T-cell (primary cell): ENCODE data around the gene SLFN5. TPM values are rescaled to one million over a fixed set of nuclear protein-coding genes. Genes with fewer than 3 reads are reported as not detected.

Experiments used
- ATAC-seq, 4 experiments: fragments of 200-7000 bp in 3 of 4; fragments of 150-1000 bp in 1 of 4; cut with Tn5 transposase; replicated peaks in 1 of 4; 1 replicate in 3 of 4; 2 replicates in 1 of 4; pipeline ENCODE4 v1.10.0; 2021; ENCODE audit warnings: moderate library complexity in 3 of 4, mild to moderate bottlenecking in 2 of 4, moderate number of reproducible peaks in 1 of 4
- CTCF ChIA-PET, 2 donors: fragments of 300-600 bp; sonication (Branson Sonifier 250); formaldehyde crosslinking; loops; one replicate each; lab custom pipeline; 2022; ENCODE audit warnings: antibody characterized with exemption in 2 of 2; lab: Charles Lee
- POLR2A ChIA-PET, 2 donors: fragments of 300-600 bp; sonication (Branson Sonifier 250); formaldehyde crosslinking; loops; one replicate each; lab custom pipeline; 2022; ENCODE audit warnings: antibody characterized with exemption in 2 of 2; lab: Charles Lee
- DNase-seq, 35 experiments: peaks; one replicate each; pipeline versions ENCODE4 v3.0.0 to v3.0.0-alpha.2; 2013 to 2023
- H3K27ac ChIP-seq: one replicate; pipeline ENCODE4 v1.5.1; 2013; ENCODE audit warnings: low read length
- H3K27me3 ChIP-seq, 2 experiments: replicated peaks in 1 of 2; 1 replicate in 1 of 2; 2 replicates in 1 of 2; pipeline versions ENCODE4 v1.6.1 to v1.7.0; 2013; ENCODE audit warnings: low read length in 1 of 2, mixed read lengths in 1 of 2; ENCODE audit not compliant: control insufficient read depth in 2 of 2, insufficient read depth in 2 of 2; ENCODE audit errors: extremely low read depth in 1 of 2
- H3K36me3 ChIP-seq, 2 donors: 1 replicate in 1 of 2; 2 replicates in 1 of 2; pipeline versions ENCODE4 v1.6.1 to v1.7.0; 2013; ENCODE audit warnings: low read length in 1 of 2; ENCODE audit not compliant: control insufficient read depth in 2 of 2, insufficient read depth in 1 of 2; ENCODE audit errors: extremely low read depth in 1 of 2
- H3K4me1 ChIP-seq, 2 experiments: 1 replicate in 1 of 2; 2 replicates in 1 of 2; pipeline versions ENCODE4 v1.6.1 to v1.7.0; 2013; ENCODE audit warnings: low read length in 2 of 2, mixed read lengths in 1 of 2; ENCODE audit not compliant: insufficient read depth in 2 of 2, control insufficient read depth in 1 of 2; ENCODE audit errors: extremely low read depth in 1 of 2
- H3K4me3 ChIP-seq, 2 donors: 1 replicate in 1 of 2; 2 replicates in 1 of 2; pipeline versions ENCODE4 v1.5.1 to v1.7.0; 2013; ENCODE audit warnings: mild to moderate bottlenecking in 2 of 2, low read length in 1 of 2, moderate library complexity in 1 of 2; ENCODE audit not compliant: control insufficient read depth in 1 of 2; ENCODE audit errors: extremely low read depth in 1 of 2
- H3K9me3 ChIP-seq: 2 replicates; pipeline ENCODE4 v1.7.0; 2013
- H3K27ac Mint-ChIP-seq, 2 donors: one replicate each; pipeline ENCODE4 v1.8.0; 2020 to 2021; ENCODE audit warnings: mild to moderate bottlenecking in 2 of 2, mixed read lengths in 2 of 2
- H3K27me3 Mint-ChIP-seq, 2 donors: one replicate each; pipeline ENCODE4 v1.8.0; 2021 to 2022; ENCODE audit warnings: mixed read lengths in 2 of 2
- H3K36me3 Mint-ChIP-seq: one replicate; pipeline ENCODE4 v1.8.0; 2021; ENCODE audit warnings: mixed read lengths
- H3K4me1 Mint-ChIP-seq, 3 donors: one replicate each; pipeline ENCODE4 v1.8.0; 2020 to 2022; ENCODE audit warnings: mixed read lengths in 3 of 3, mild to moderate bottlenecking in 1 of 3
- H3K4me3 Mint-ChIP-seq, 3 donors: one replicate each; pipeline ENCODE4 v1.8.0; 2020 to 2022; ENCODE audit warnings: mild to moderate bottlenecking in 3 of 3, mixed read lengths in 3 of 3, moderate library complexity in 3 of 3
- H3K9me3 Mint-ChIP-seq, 3 donors: one replicate each; pipeline ENCODE4 v1.8.0; 2020 to 2022; ENCODE audit warnings: mixed read lengths in 3 of 3
- WGBS: methylation state at CpG from one replicate; pipeline ENCODE4 v1.1.5; 2013; ENCODE audit warnings: missing lambda C conversion rate; ENCODE audit not compliant: insufficient coverage; 5-methylcytosine and 5-hydroxymethylcytosine counted together
- total RNA-seq, 35 experiments: library from RNA in 6 of 35; stranded (reverse) in 6 of 35; fragments of 120-200 nt in 1 of 35; gene quantifications; one replicate each; pipeline versions ENCODE4 v1.2.1 to v1.2.4 and lab custom pipeline; 2013 to 2026

Gene SLFN5
- total RNA-seq, 5 donors from 2014 or later (not counting 1 experiment from before 2014, with no cell fraction given), result 132 to 195 (median 164) TPM

GRCh38 chr17:35254107-35254773, 11.4 kb downstream of the SLFN5 start:
- ChIA-PET CTCF (no interaction called here), POLR2A (no interaction called here)
- H3K4me3 ChIP-seq, result no peak overlapping the region
- Mint-ChIP-seq H3K9me3 (no peaks in the 10 kb centered on the region), H3K27ac (peak overlapping the region; percentile 88 to 92), H3K4me3 (peak overlapping the region; percentile 17 to 51 (median 44)), H3K27me3 (no peaks in the 10 kb centered on the region), H3K36me3 (peaks cover 76% of the 10 kb centered on the region), H3K4me1 (peaks cover 86 to 93% (median 93%) of the 10 kb centered on the region in 3 donors)
- H3K9me3 ChIP-seq, result no peaks in the 10 kb centered on the region
- no peaks in the 10 kb centered on the region for H3K27me3 ChIP-seq
- ATAC-seq (peak in 2 of 4 experiments; percentile 29 to 32), DNase-seq (no peak)
- 82% methylated on average over 6 of the region's 8 CpGs for WGBS
- H3K27ac ChIP-seq, result peak overlapping the region; percentile 20
- H3K4me1 ChIP-seq, result peaks cover 17 to 52% of the 10 kb centered on the region in 2 experiments
- peaks cover 5 to 48% of the 10 kb centered on the region in 2 donors for H3K36me3 ChIP-seq

- WGBS, result 100% methylated on average over 4 of the region's 4 CpGs
- ChIA-PET POLR2A (no interaction called here), CTCF (no interaction called here)
- peaks cover 8 to 49% of the 10 kb centered on the region in 2 donors for H3K36me3 ChIP-seq
- H3K4me3 ChIP-seq, result no peak overlapping the region
- no peaks in the 10 kb centered on the region for H3K9me3 ChIP-seq
- peaks cover 86 to 94% (median 92%) of the 10 kb centered on the region in 3 donors for H3K4me1 Mint-ChIP-seq
- H3K4me3 Mint-ChIP-seq, result no peak overlapping the region
- no peaks in the 10 kb centered on the region for H3K27me3 ChIP-seq
- H3K27ac Mint-ChIP-seq, result peak overlapping the region; percentile 46 to 74
- no peak overlapping the region for H3K27ac ChIP-seq
- peaks cover 76% of the 10 kb centered on the region for H3K36me3 Mint-ChIP-seq
- no peaks in the 10 kb centered on the region for H3K27me3 Mint-ChIP-seq
- no peak for ATAC-seq
- H3K4me1 ChIP-seq, result peaks cover 18 to 61% of the 10 kb centered on the region in 2 experiments
- H3K9me3 Mint-ChIP-seq, result no peaks in the 10 kb centered on the region
- DNase-seq, result no peak
Observed at GRCh38 chr17:35255316-35255715, 12.4 kb downstream of the SLFN5 start.

GRCh38 chr17:35256629-35257028, 13.8 kb downstream of the SLFN5 start:
- Mint-ChIP-seq H3K36me3 (peaks cover 71% of the 10 kb centered on the region), H3K9me3 (no peaks in the 10 kb centered on the region), H3K4me1 (peaks cover 81 to 89% (median 85%) of the 10 kb centered on the region in 3 donors), H3K4me3 (peak overlapping the region in 2 of 3 donors; percentile 6 to 50), H3K27me3 (no peaks in the 10 kb centered on the region), H3K27ac (peak overlapping the region; percentile 85 to 86)
- DNase-seq (peak in 4 of 35 experiments; percentile 8 to 33 (median 16)), ATAC-seq (peak; percentile 37 to 72 (median 60))
- 60% methylated on average over 1 of the region's 5 CpGs for WGBS
- H3K4me1 ChIP-seq, result peaks cover 18 to 70% of the 10 kb centered on the region in 2 experiments
- H3K36me3 ChIP-seq, result peaks cover 8 to 62% of the 10 kb centered on the region in 2 donors
- POLR2A ChIA-PET, result interaction anchor here in 1 of 2 donors (0.6 kb wide), 1 partner anchor 14 kb away, joined by 5 read pairs; the partner anchor contains the start of gene SLFN5
- no peak overlapping the region for H3K4me3 ChIP-seq
- H3K9me3 ChIP-seq, result no peaks in the 10 kb centered on the region
- no peak overlapping the region for H3K27ac ChIP-seq
- H3K27me3 ChIP-seq, result no peaks in the 10 kb centered on the region
- CTCF ChIA-PET, result interaction anchor here in 1 of 2 donors (1.1 kb wide), 1 partner anchor 283 kb away, joined by 3 read pairs; no protein-coding TSS in a partner anchor

- H3K27ac Mint-ChIP-seq, result peak overlapping the region; percentile 85 to 86
- no peaks in the 10 kb centered on the region for H3K27me3 Mint-ChIP-seq
- Histone ChIP-seq H3K36me3 (peaks cover 8 to 68% of the 10 kb centered on the region in 2 donors), H3K9me3 (no peaks in the 10 kb centered on the region), H3K4me3 (no peak overlapping the region), H3K27ac (no peak overlapping the region), H3K27me3 (no peaks in the 10 kb centered on the region), H3K4me1 (peaks cover 18 to 66% of the 10 kb centered on the region in 2 experiments)
- H3K9me3 Mint-ChIP-seq, result no peaks in the 10 kb centered on the region
- ChIA-PET CTCF (interaction anchor here (0.7 to 1.1 kb wide), 5 partner anchors 42 to 282 kb away, joined by 3 to 4 read pairs (median 3); no protein-coding TSS in a partner anchor), POLR2A (interaction anchor here (0.6 kb wide), 2 partner anchors 14 to 57 kb away, joined by 3 to 5 read pairs; partner anchors contain the start of gene SLFN5 (in 1 of the 2))
- H3K36me3 Mint-ChIP-seq, result peaks cover 71% of the 10 kb centered on the region
- H3K4me3 Mint-ChIP-seq, result no peak overlapping the region
- H3K4me1 Mint-ChIP-seq, result peaks cover 79 to 83% (median 81%) of the 10 kb centered on the region in 3 donors
- DNase-seq, result no peak
- no peak for ATAC-seq
- 60% methylated on average over 2 of the region's 4 CpGs for WGBS
Observed at GRCh38 chr17:35257208-35257659, 14.4 kb downstream of the SLFN5 start.

DNA sequence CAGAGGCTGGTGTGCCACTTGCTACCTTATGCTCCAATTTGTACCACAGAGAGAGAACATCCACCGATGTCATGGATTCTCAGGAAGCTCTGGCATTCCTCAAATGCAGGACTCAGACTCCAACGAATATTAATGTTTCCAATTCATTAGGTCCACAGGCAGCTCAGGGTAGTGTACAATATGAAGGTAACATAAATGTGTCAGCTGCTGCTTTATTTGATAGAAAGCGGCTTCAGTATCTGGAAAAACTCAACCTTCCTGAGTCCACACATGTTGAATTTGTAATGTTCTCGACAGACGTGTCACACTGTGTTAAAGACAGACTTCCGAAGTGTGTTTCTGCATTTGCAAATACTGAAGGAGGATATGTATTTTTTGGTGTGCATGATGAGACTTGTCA, 16.1 kb downstream of the SLFN5 start:
- ATAC-seq (no peak), DNase-seq (no peak)
- ChIA-PET POLR2A (interaction anchor here in 1 of 2 donors (1.0 kb wide), 1 partner anchor 11 kb away, joined by 4 read pairs; no protein-coding TSS in a partner anchor), CTCF (interaction anchor here in 1 of 2 donors (1.1 kb wide), 1 partner anchor 295 kb away, joined by 4 read pairs; no protein-coding TSS in a partner anchor)
- Histone ChIP-seq H3K4me3 (no peak overlapping the region), H3K36me3 (peaks cover 15 to 86% of the 10 kb centered on the region in 2 donors), H3K27ac (no peak overlapping the region), H3K9me3 (no peaks in the 10 kb centered on the region), H3K27me3 (no peaks in the 10 kb centered on the region), H3K4me1 (peaks cover 14 to 60% of the 10 kb centered on the region in 2 experiments)
- 100% methylated on average over 1 of the region's 6 CpGs for WGBS
- H3K4me1 Mint-ChIP-seq, result peaks cover 74 to 78% (median 76%) of the 10 kb centered on the region in 3 donors
- no peaks in the 10 kb centered on the region for H3K27me3 Mint-ChIP-seq
- H3K36me3 Mint-ChIP-seq, result peaks cover 72% of the 10 kb centered on the region
- H3K27ac Mint-ChIP-seq, result peak overlapping the region; percentile 85 to 86
- peak overlapping the region in 1 of 3 donors; percentile 39 for H3K4me3 Mint-ChIP-seq
- H3K9me3 Mint-ChIP-seq, result no peaks in the 10 kb centered on the region

GRCh38 chr17:35265071-35265470, 22.2 kb downstream of the SLFN5 start:
- Mint-ChIP-seq H3K36me3 (peaks cover 61% of the 10 kb centered on the region), H3K4me3 (peak overlapping the region in 1 of 3 donors; percentile 72), H3K4me1 (peaks cover 68 to 72% (median 69%) of the 10 kb centered on the region in 3 donors), H3K9me3 (no peaks in the 10 kb centered on the region), H3K27me3 (no peaks in the 10 kb centered on the region), H3K27ac (peak overlapping the region; percentile 62 to 82)
- DNase-seq (no peak), ATAC-seq (no peak)
- Histone ChIP-seq H3K9me3 (no peaks in the 10 kb centered on the region), H3K27ac (no peak overlapping the region), H3K4me1 (peaks cover 12 to 48% of the 10 kb centered on the region in 2 experiments), H3K36me3 (peaks cover 15 to 77% of the 10 kb centered on the region in 2 donors), H3K4me3 (no peak overlapping the region), H3K27me3 (no peaks in the 10 kb centered on the region)
- WGBS, result 60% methylated on average over 2 of the region's 5 CpGs
- ChIA-PET POLR2A (no interaction called here), CTCF (interaction anchor here in 1 of 2 donors (0.5 kb wide), 1 partner anchor 188 kb away, joined by 3 read pairs; no protein-coding TSS in a partner anchor)
